ENCODE results near the gene PARD6B. TPM values are rescaled to one million over a fixed set of nuclear protein-coding genes. Genes with fewer than 3 reads are reported as not detected.
"Not testable (repeated sequence)": the region's sequence is repeated elsewhere in the genome, so short reads cannot be mapped to it uniquely, and the experiment has no call there.

The PARD6B gene
- total and polyA plus RNA-seq, 8 donors, result 3.1 to 17.8 (median 10.6) TPM

- intact Hi-C loops (cut with DNase I), result loop anchor here in 2 of 3 donors (10.0 kb wide), 4 partner anchors 115 to 515 kb away; no protein-coding TSS in a partner anchor
- Histone ChIP-seq H3K27ac (peak overlapping the region; percentile 65 to 89 (median 74)), H3K4me3 (no peak overlapping the region), H3K4me1 (peaks cover 0 to 7% (median 4%) of the 10 kb centered on the region in 3 donors), H3K36me3 (no peaks in the 10 kb centered on the region), H3K27me3 (no peaks in the 10 kb centered on the region), H3K9me3 (no peaks in the 10 kb centered on the region)
- DNase-seq (peak in 2 of 6 donors; percentile 24 to 26), ATAC-seq (no peak), FAIRE-seq (no peak)
- TF ChIP-seq CTCF (IDR thresholded peaks at IDR 0.05), result no peak
- 54 to 61% methylated on average over 11 of the region's 11 CpGs for WGBS, 2 donors
Measured at GRCh38 chr20:50789968-50790650, 58.7 kb downstream of the PARD6B start.

GRCh38 chr20:50790651-50791277 is 59.4 kb downstream of the PARD6B start:
- H3K27ac ChIP-seq, result peak overlapping the region; percentile 65 to 89 (median 74)
- WGBS, 2 donors, result 9 to 12% methylated on average over 22 to 23 of the region's 23 CpGs
- peaks cover 0 to 7% (median 4%) of the 10 kb centered on the region in 3 donors for H3K4me1 ChIP-seq
- no peaks in the 10 kb centered on the region for H3K9me3 ChIP-seq
- ATAC-seq, result peak; percentile 72 to 91 (median 84)
- peak; percentile 78 to 95 (median 88) for DNase-seq
- H3K36me3 ChIP-seq, result no peaks in the 10 kb centered on the region
- intact Hi-C loops (cut with DNase I), result loop anchor here in 2 of 3 donors (10.0 kb wide), 4 partner anchors 114 to 514 kb away; no protein-coding TSS in a partner anchor
- FAIRE-seq, result no peak
- no peaks in the 10 kb centered on the region for H3K27me3 ChIP-seq
- peak in 3 of 4 donors; percentile 34 to 60 (median 56) for TF ChIP-seq CTCF (IDR thresholded peaks at IDR 0.05)
- H3K4me3 ChIP-seq, result peak overlapping the region in 1 of 4 donors; percentile 11

- Histone ChIP-seq H3K27ac (no peak overlapping the region), H3K27me3 (no peaks in the 10 kb centered on the region), H3K4me1 (peaks cover 0 to 7% (median 4%) of the 10 kb centered on the region in 3 donors), H3K36me3 (no peaks in the 10 kb centered on the region), H3K9me3 (no peaks in the 10 kb centered on the region), H3K4me3 (no peak overlapping the region)
- intact Hi-C loops (cut with DNase I), result loop anchor here in 2 of 3 donors (10.0 kb wide), 4 partner anchors 112 to 512 kb away; no protein-coding TSS in a partner anchor
- DNase-seq (no peak), FAIRE-seq (no peak), ATAC-seq (no peak)
- TF ChIP-seq CTCF (IDR thresholded peaks at IDR 0.05), result no peak
- 77 to 78% methylated on average over 14 of the region's 14 CpGs for WGBS, 2 donors
Measured at GRCh38 chr20:50792708-50793574, 61.6 kb downstream of the PARD6B start.

GRCh38 chr20:50793575-50794016 is 62.2 kb downstream of the PARD6B start:
- ATAC-seq, DNase-seq, H3K4me3 ChIP-seq, H3K27ac ChIP-seq, FAIRE-seq, H3K36me3 ChIP-seq, H3K9me3 ChIP-seq, H3K4me1 ChIP-seq, H3K27me3 ChIP-seq: not testable (repeated sequence)
- intact Hi-C loops (cut with DNase I), result loop anchor here in 2 of 3 donors (10.0 kb wide), 4 partner anchors 111 to 511 kb away; no protein-coding TSS in a partner anchor
- 57 to 65% methylated on average over 13 of the region's 13 CpGs for WGBS, 2 donors
